ENCODE results near the gene CCPG1. TPM values are rescaled to one million over a fixed set of nuclear protein-coding genes. Genes with fewer than 3 reads are reported as not detected.
"Not testable (repeated sequence)": the region's sequence is repeated elsewhere in the genome, so short reads cannot be mapped to it uniquely, and the experiment has no call there.

CCPG1 gene
- total RNA-seq, 2 experiments from 2014 or later = 9.2 to 32.6 TPM

GRCh38 chr15:55401786-55402246 lies 6.3 kb downstream of the CCPG1 start:
- POLR2A ChIA-PET = interaction anchor here (0.6 to 2.0 kb wide), 7 partner anchors 11 to 447 kb away, joined by 3 to 14 read pairs (median 3); partner anchors contain the start of genes PIGB and PIGBOS1
- TF ChIP-seq, protein P1, sequence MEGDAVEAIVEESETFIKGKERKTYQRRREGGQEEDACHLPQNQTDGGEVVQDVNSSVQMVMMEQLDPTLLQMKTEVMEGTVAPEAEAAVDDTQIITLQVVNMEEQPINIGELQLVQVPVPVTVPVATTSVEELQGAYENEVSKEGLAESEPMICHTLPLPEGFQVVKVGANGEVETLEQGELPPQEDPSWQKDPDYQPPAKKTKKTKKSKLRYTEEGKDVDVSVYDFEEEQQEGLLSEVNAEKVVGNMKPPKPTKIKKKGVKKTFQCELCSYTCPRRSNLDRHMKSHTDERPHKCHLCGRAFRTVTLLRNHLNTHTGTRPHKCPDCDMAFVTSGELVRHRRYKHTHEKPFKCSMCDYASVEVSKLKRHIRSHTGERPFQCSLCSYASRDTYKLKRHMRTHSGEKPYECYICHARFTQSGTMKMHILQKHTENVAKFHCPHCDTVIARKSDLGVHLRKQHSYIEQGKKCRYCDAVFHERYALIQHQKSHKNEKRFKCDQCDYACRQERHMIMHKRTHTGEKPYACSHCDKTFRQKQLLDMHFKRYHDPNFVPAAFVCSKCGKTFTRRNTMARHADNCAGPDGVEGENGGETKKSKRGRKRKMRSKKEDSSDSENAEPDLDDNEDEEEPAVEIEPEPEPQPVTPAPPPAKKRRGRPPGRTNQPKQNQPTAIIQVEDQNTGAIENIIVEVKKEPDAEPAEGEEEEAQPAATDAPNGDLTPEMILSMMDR (conservative IDR thresholded peaks at IDR 0.05; ENCODE audit: low read length) = no peak
- no peak for TF ChIP-seq EZH2phosphoT487 (IDR thresholded peaks at IDR 0.05; ENCODE audit: borderline replicate concordance, low read depth, low read length)
- Histone ChIP-seq H2AFZ (ENCODE audit: low read length) (no peak overlapping the region), H3K27ac (ENCODE audit: low read depth, low read length, poor library complexity, severe bottlenecking) (no peak overlapping the region), H3K36me3 (ENCODE audit: insufficient read depth, low read length) (0 out of 2 replicates have a peak, but pooled peaks cover 2% of the 10 kb centered on the region), H3K4me2 (ENCODE audit: low read length) (0 out of 2 replicates have a peak overlapping the region, but pooled peaks have one; percentile 79), H3K79me2 (ENCODE audit: insufficient read depth, low read depth, low read length) (peaks cover 30% of the 10 kb centered on the region; the same call in 1 of the 2 replicates), H3K4me1 (ENCODE audit: insufficient read depth, low read length, poor library complexity, severe bottlenecking) (peaks cover 47% of the 10 kb centered on the region), H4K20me1 (ENCODE audit: insufficient read depth, low read length) (no peaks in the 10 kb centered on the region), H3K9me3 (ENCODE audit: low read length) (no peaks in the 10 kb centered on the region), H3K9me2 (ENCODE audit: insufficient read depth, low read length) (no peaks in the 10 kb centered on the region), H3K4me3 (ENCODE audit: low read depth, low read length, poor library complexity, severe bottlenecking) (no peak overlapping the region)
- no peak for DNase-seq (ENCODE audit: low spot score)
- CTCF ChIA-PET (ENCODE audit: unreplicated experiment) = no interaction called here
- no TSS peak for BruUV-seq (replicated peaks)
- intact Hi-C loops (cut with micrococcal nuclease; ENCODE audit: unreplicated experiment) = loop anchor here (2.0 kb wide), 1 partner anchor 83 kb away; the partner anchor contains the start of genes PIGB and PIGBOS1

GRCh38 chr15:55400050-55400449 lies 8.1 kb downstream of the CCPG1 start:
- not testable (repeated sequence) for H3K9me2 ChIP-seq (ENCODE audit: insufficient read depth, low read length)

DNA sequence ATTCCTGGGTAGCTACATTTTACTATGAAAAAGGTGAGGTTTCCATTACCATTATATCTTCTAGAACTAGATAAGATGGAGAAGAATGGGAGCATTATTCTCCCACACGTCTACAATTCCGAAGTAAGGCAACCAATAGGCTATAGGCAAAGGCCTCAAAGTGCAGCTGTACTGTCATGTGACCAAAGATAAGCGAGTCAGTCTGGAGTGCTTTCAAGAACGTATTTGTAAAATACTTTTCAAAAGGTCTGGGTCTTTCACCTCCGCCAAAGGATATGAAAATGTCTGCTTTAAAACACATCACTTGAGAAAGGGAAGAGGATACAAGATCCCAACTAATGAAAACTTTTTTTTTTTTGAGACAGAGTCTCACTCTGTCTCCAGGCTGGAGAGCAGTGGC lies 9.9 kb downstream of the CCPG1 start:
- intact Hi-C loops (cut with micrococcal nuclease; ENCODE audit: unreplicated experiment) = no loop called here
- no peak overlapping the region for H3K4me3 ChIP-seq (ENCODE audit: low read depth, low read length, poor library complexity, severe bottlenecking)
- no TSS peak for BruUV-seq (replicated peaks)
- H3K79me2 ChIP-seq (ENCODE audit: insufficient read depth, low read depth, low read length) = peaks cover 14% of the 10 kb centered on the region; the same call in 1 of the 2 replicates
- no peak overlapping the region for H3K4me2 ChIP-seq (ENCODE audit: low read length)
- no peak overlapping the region for H2AFZ ChIP-seq (ENCODE audit: low read length)
- no peak for DNase-seq (ENCODE audit: low spot score)
- no peaks in the 10 kb centered on the region for H3K9me3 ChIP-seq (ENCODE audit: low read length)
- H3K4me1 ChIP-seq (ENCODE audit: insufficient read depth, low read length, poor library complexity, severe bottlenecking) = peaks cover 15% of the 10 kb centered on the region
- POLR2A ChIA-PET = interaction anchor here (0.5 kb wide), 1 partner anchor 65 kb away, joined by 3 read pairs; no protein-coding TSS in a partner anchor
- H3K36me3 ChIP-seq (ENCODE audit: insufficient read depth, low read length) = 0 out of 2 replicates have a peak, but pooled peaks cover 2% of the 10 kb centered on the region
- no peaks in the 10 kb centered on the region for H3K9me2 ChIP-seq (ENCODE audit: insufficient read depth, low read length)
- TF ChIP-seq, protein P1 (conservative IDR thresholded peaks at IDR 0.05; ENCODE audit: low read length) = no peak
- TF ChIP-seq EZH2phosphoT487 (IDR thresholded peaks at IDR 0.05; ENCODE audit: borderline replicate concordance, low read depth, low read length) = no peak
- CTCF ChIA-PET (ENCODE audit: unreplicated experiment) = no interaction called here
- H3K27ac ChIP-seq (ENCODE audit: low read depth, low read length, poor library complexity, severe bottlenecking) = no peak overlapping the region
- no peaks in the 10 kb centered on the region for H4K20me1 ChIP-seq (ENCODE audit: insufficient read depth, low read length)

More at GRCh38 chr15:55400050-55400449, 8.1 kb downstream of the CCPG1 start:
- Histone ChIP-seq H3K79me2 (ENCODE audit: insufficient read depth, low read depth, low read length) (peaks cover 24% of the 10 kb centered on the region; the same call in 1 of the 2 replicates), H3K4me1 (ENCODE audit: insufficient read depth, low read length, poor library complexity, severe bottlenecking) (peaks cover 30% of the 10 kb centered on the region)
- H3K4me3 ChIP-seq (ENCODE audit: low read depth, low read length, poor library complexity, severe bottlenecking); BruUV-seq (replicated peaks); H2AFZ ChIP-seq (ENCODE audit: low read length); H3K9me3 ChIP-seq (ENCODE audit: low read length); H3K4me2 ChIP-seq (ENCODE audit: low read length); H3K27ac ChIP-seq (ENCODE audit: low read depth, low read length, poor library complexity, severe bottlenecking); POLR2A ChIA-PET; CTCF ChIA-PET (ENCODE audit: unreplicated experiment); intact Hi-C loops (cut with micrococcal nuclease; ENCODE audit: unreplicated experiment); DNase-seq (ENCODE audit: low spot score); H3K36me3 ChIP-seq (ENCODE audit: insufficient read depth, low read length); H4K20me1 ChIP-seq (ENCODE audit: insufficient read depth, low read length): not testable (repeated sequence)

All from OCI-LY7 (cell line).